GM19452 (cell line): ENCODE measurements around the gene UGCG.
"Not testable (repeated sequence)": the region's sequence is repeated elsewhere in the genome, so short reads cannot be mapped to it uniquely, and the experiment has no call there.

Experiments used
- ATAC-seq: cut with Tn5 transposase; IDR thresholded peaks from one replicate; pipeline ENCODE4 v1.9.1; 2021; ENCODE audit not compliant: unreplicated experiment

Gene UGCG

DNA sequence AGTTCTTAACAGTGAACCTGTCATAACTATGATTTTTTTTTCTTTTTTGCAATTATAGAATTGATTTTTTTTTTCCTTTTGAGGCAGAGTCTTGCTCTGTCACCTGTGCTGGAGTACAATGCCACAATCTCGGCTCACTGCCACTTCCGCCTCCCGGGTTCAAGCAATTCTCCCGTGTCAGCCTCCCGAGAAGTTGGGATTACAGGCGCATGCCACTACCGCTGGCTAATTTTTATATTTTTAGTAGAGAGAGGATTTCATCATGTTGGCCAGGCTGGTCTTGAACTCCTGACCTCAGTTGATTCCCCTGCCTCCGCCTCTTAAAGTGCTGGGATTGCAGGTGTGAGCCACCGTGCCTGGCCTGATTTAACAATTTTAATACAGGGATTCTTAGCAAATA lies 21.4 kb downstream of the UGCG start:
- ATAC-seq, result no peak

DNA sequence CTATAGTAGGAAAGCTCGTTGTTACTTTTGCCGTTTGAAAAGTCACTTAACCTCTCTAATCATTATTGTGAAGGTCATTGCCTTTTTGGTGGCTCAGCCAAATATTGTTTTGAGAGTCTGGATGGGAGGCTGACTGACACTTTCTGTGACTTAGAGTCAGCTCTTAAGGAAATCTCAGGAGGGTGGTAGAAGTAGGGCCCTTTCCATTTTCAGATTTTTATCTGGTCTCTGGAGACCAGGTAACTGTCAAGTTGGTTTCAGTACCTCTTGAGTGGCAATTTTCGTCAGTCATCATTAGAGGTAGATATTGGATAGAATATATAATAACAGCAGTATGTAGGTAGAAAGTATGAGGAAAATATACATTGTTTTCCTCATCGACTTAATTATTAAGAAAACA lies 23.3 kb downstream of the UGCG start:
- no peak for ATAC-seq

DNA sequence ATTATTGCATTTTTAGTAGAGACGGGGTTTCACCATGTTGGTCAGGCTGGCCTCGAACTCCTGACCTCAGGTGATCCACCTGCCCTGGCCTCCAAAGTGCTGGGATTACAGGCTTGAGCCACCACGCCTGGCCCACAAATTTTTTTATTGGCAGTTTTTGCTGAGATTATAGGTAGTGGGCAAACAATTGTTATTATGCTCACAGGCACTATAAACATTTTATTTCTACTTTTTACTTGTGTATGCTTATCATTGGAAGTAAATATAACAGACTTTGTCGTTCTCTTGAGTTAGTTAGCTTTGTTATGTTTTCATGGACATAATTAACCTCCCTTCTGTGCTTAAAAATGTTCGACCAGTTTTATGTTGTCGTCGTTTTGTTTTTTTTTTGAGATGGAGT lies 23.9 kb downstream of the UGCG start:
- no peak for ATAC-seq

DNA sequence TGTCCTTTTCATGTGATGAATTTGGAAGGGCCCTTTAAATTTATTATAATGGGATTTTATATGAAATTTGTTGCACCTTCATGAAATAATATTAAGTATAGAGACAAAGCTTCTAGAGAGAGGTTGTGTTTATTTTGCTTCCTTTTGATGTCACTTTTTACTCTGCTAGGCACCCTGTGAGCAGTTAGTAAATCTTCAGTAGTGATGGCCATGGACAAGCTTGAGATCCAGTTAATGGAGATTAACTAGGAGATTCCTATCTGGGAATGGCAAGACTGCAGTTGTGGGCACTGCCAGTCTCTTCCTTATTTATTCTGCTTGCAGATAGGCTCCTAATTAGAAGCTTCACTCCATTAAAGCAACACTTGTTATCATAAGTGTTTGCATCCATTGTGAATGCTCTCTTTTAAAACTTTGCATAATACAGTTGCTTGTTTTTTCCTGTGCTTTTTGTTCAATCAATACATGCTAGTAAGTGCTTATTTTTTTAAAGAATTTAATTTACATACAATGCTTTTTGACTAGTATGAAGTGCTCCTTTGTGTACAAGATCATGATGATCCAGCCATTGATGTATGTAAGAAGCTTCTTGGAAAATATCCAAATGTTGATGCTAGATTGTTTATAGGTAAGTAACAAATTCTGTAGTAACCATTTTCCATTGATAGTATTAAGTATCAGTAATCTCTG lies 25.9 kb downstream of the UGCG start:
- ATAC-seq, result no peak

DNA sequence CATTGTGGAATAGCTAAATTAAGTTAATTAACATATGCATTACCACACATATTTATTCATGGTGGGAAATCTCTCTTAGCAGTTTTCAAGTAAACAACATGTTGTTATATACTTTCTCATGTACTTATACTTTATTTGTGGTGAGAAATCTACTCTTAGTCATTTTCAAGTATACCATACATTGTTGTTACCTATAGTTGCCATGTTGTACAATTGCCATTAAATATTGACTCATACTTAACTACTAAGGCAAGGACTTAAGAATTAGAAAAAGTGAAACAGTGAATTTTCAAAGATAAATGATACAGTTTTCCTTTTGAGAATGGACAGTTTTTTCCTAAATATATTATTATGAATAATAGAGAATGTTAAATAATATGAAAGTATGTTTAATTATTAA lies 27.7 kb downstream of the UGCG start:
- no peak for ATAC-seq

DNA sequence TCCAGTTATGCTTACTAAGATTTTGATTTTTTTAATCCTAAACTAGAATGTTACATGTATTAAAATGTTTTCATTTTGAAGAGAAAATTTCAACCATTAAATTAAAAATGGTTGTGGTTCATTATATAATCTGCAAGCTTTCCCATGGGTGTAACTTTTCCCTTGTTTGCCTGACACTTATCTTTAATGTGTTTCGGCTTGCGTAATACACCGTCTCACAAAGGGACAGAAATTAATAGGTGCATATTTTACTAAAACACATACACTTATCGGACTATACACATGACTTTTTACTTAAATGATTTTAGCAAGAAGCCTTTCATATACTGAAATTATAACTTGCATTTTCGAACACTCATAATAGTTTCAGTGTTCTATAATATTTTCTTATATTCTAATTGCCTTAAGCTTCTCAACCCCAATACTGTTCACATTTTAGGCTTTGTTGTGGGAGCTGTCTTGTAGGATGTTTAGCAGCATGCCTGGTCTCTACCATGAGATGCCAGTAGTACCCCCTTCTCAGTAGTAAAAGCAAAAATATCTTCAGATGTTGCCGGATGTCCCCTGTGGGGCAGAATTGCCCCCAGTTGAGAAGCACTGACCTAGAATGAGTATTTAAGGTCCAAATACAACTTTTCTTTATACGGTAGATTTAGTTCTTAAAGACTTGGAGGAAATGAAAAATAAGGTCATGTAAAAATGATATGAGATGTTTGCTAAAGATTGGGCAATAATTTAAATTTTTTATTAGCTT lies 28.6 kb downstream of the UGCG start:
- no peak for ATAC-seq

DNA sequence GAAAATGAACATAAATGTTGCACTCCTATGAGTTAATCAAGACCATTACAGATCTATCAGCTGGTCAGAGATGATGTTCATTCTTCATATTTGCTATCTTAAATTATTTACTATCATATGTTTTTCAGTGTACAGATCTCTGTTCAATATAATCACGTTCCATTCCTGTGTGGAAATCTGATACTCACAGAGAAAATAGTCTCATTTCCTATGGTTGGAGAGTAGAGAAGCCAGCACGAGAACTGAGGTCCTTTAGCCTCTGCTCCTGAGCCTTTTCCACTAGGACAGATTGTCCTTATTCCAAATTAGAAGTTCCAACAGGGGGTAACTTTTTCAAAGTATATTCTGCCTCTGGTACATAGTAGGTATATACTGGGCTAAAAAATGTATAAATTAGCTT lies 29.2 kb downstream of the UGCG start:
- no peak for ATAC-seq

DNA sequence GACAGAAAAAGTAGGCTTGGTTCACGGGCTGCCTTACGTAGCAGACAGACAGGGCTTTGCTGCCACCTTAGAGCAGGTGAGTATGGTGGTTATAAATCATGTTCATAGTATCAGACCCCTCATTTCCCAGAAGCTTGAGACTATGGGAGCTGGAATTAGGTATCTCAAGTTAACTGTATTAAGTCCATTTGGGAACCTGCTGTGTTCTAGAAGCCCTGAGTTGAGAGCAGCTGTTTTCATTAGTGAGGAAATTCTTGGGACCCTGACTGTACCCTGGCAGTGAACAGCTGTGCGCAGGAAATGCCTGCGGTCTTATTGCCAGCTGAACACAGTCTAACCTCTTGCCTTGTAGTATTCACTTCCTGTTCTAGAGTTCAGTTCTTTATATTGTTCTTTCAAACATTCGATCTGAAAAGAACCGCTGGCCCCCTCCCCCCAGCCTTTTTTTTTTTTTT lies 29.8 kb downstream of the UGCG start:
- ATAC-seq, result peak; percentile 100

DNA sequence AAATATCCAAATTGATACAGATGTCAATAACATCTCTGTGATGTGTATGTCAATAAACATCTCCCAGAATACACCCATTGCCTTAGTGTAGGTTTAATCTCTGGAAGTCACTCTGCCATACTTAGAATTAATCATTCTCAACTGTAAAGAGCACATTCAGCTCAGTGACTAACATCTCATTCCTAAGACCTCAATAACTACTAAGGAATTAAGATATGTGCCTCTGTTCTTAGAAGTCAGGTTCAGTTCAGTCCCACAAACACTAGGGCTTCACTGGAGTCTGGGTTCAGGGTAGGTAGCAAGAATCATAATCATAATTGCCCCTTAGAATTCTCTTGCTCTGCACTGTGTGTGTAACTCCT lies 31.7 kb downstream of the UGCG start:
- ATAC-seq, result no peak

DNA sequence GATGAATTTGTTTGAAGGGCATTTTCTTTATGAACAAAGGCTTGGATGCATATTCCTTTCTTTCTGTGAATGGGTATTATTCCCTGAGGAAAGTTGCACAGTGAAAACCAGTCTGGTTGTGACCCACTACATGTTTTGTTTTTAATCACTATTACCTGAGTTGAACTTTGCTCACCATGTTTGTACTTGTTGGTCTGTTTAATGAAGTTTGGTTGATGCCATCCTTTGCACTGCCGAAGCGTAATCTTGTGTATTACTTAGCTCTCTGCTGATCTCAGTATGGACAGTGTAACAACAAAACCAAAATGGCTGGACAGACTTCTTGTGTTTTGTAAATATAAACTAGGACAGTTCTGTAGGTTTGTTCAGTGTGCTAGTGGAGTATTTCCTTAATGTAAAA lies 38.1 kb downstream of the UGCG start:
- ATAC-seq, result no peak

DNA sequence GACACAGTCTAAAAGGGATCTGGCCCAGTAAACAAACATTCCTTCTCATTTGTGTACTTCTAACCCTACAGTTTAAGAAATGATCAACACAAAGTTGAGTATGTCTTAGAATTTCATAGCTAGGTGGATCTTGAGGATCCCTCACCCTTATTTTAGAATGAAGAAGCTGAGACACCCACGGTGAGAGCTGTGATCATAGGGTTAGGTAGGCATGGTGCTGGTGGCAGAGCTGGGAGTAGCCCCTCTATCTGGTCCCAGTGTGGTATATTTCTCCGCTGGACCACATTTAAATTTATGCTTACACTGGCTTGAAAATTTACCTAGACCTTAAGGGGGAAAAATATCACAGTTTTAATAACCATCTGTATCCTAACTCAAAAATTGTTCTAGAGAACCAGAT lies 39.8 kb downstream of the UGCG start:
- no peak for ATAC-seq

DNA sequence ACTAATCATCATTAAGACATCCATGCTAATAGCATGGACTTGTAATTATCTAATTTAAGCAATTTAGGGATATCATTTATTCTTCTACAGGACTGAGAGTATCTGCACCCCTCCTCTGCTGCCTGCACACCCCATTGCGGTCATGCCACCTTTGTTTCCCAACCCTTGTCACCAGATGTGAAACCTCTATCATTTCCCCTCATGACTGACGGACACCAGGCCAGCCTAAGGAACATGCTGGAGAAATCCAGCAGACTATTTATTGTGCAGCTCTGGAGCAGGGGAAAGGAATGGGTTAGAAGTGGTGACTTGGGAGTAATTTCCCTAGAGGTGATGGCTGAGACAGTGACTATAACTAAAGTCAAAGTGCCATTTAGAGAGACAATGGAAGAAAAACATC lies 40.7 kb downstream of the UGCG start:
- ATAC-seq, result peak; percentile 7

DNA sequence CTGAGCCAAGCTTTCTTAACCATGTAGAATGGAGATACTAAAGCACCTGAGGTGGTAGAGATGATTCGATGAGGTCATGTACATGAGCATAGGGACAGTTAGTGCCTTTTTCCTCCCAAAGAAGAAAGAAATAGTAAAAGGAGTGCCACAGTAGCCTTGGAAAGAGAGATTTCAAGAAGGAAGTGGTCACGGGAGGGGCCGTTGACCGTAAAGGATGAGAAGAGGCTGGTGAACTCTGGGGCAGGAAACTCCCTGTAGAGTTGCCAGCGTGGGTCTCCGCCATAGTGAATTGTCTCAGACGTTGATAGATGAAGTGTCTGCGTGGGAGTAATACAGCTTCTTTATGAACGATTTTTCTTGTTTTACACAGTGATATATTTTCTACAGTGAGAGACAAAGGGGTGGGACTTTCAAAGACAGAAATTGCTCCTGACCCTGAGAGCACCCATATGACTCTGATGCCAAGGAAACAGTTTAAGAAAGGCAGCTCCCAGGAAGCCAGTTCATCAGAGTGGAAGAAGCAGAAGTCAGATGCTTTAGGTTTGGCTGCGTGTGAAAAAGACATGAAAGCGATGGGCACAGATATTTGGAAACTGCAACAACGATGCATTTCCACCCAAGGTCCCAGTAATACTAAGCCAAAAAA lies 41.3 kb downstream of the UGCG start:
- ATAC-seq, result peak; percentile 68

DNA sequence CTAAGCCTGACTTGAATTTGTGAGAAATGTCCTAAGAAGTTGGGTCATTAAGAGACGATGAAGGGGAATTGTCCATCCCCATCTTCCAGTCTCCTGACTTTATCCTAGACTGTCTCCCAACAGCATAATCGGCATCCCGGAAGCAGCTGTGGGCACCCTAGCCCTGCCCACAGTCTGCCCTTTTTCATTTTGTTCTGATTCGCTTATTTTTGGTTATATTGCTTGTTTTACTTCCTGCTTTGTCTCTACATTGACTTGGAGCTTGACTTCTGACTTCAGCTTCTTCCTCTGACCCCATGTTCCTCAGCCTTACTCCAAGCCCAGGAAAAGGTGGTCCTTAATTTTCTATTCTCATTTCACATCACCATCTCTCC lies 41.8 kb downstream of the UGCG start:
- ATAC-seq, result no peak

DNA sequence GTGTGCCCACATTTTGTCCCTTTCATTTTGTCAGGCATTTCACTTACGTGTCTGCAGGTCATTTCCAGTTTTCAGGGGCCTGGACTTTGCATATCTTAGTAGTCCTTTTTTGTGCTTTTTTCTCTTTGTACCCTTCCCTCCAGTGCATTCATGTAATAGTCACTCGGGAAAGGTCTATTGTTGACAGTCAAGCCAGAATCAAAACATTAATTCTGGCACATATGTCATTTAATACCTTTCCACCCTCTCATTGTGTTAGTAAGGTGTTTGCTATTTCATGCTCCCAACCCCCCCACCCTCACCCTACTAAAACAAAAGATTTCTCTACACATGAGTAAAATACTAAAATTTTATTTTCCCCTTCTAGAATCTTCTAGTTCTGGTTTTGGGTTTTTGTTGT lies 42.7 kb downstream of the UGCG start:
- no peak for ATAC-seq

DNA sequence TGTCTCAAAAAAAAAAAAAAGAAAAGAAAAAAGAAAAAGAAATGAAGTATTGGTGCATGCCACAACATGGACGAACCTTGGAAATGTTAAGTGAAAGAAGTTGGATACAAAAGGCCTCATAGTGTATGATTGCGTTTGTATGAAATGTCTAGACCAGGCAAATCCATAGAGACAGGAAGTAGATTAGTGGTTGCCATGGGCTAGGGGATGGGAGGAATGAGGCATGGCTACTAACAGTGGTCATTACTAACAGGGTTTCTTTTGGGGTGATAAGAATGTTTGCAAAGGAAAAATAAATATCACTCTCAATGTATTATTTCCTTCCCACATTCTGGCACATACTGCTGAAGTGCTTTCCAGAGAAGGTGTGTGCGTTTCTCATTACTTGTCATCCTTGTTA lies 44.1 kb downstream of the UGCG start:
- no peak for ATAC-seq

DNA sequence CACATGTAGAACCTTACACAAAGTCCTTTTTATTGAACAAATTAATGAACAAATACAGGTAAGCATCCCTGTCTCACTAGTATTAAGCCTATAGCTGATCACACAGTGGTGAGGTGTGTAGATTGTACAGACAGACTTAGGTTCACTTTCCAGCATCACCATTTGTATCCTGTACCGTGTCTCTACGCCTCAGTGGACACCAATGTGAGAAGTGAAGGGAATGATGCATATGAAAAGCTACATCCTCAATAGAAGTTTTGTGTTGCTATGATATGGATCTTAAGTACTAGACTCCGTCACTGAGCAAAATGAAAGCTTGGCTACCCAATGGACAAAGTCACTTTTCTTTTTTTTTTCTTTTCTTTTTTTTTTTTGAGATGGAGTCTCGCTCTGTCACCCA lies 46.6 kb downstream of the UGCG start:
- no peak for ATAC-seq

DNA sequence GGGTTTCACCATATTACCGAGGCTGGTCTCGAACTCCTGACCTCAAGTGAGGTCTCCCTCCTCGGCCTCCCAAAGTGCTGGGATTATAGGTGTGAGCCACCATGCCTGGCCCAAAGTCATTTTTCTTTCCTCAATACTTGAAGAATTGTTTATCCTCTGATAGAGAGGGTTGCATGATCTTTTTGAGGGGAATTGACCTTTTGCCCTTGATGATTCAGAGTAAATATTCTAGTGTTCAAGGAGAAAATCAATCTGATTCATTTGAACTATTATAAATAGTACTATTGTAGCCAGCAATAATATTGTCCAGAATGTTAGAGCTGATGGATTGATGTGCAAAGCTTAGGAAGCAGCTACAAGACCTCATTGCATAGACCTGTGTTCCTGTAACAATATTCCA lies 47.1 kb downstream of the UGCG start:
- ATAC-seq, result no peak

DNA sequence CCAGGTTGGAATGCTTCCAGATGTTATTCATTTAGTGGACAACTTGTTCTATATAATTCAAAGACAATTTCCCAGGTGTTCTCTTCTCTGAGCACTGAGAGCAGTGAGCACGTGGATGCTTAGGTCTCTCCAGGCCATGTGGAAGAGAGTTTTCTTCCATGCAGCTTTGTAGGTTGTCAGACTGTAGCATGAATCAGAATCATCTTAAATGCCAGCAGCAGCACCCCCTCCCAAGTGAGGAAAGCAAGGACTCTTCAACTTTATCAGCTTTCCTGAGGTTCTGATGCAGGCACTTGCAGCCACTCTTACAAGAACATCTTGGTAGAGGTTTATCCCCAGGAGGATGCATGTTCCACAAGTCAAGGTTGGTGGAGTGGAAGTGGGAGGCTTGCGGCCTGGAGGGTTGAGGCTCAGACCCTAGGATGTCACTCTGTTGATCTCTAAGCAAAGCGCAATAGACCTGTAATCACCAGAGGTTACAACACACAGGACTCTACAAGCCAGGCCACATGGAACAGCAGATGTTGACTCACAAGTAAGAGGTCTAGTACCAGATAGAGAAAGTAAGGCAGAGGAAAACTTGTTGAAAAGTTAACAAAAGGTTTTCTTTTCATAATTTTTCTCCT lies 47.7 kb downstream of the UGCG start:
- ATAC-seq, result peak; percentile 40

DNA sequence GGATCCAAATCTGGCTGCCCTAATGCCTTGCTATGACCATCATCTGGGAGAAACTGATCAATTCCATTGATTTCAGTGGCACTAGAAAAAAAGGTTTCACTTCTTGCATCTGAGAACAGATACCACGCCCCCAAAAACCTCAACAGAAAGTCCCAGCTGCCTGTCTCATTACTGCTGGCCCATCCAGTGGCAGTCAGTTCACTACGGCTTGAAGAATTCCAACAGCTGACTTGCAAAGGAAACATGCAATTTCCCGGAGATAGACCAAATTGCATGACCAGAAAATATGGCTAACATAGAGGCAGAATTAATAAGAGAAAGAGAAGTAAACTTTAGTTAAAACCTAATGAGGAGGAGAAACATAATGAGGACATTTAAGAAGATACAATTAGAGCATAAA lies 48.6 kb downstream of the UGCG start:
- peak; percentile 75 for ATAC-seq

DNA sequence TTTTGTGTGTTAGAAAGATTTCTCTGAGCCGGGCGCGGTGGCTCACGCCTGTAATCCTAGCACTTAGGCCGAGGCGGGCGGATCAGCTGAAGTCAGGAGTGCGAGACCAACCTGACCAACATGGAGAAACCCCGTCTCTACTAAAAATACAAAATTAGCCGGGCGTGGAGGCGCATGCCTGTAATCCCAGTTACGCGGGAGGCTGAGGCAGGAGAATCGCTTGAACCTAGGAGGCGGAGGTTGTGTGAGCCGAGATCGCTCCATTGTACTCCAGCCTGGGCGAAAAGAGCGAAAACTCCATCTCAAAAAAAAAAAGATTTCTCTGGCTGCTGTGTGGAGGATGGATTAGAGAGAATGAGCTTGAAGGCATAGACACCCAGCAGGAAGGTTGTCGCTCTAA lies 51.5 kb downstream of the UGCG start:
- not testable (repeated sequence) for ATAC-seq

DNA sequence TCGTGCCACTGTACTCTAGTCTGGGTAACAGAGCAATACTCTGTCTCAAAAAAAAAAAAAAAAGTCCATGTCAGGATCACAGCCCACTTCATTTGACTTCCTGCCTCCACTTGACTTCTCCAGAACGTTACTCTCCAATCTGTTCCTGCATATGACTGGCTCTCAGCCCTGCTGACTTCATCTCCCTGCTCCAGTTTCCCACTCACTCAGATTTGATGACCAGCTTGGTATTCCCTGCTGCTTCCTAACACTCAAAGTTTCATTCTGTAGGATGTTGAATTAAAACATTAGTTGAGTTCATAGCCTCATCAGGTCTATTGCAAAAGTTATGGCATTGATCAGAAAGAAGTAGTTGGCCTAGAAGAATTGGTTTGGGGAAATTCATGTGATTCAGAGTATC lies 52.3 kb downstream of the UGCG start:
- ATAC-seq, result no peak
